ENCODE measurements around the gene LTN1.

Gene LTN1

DNA sequence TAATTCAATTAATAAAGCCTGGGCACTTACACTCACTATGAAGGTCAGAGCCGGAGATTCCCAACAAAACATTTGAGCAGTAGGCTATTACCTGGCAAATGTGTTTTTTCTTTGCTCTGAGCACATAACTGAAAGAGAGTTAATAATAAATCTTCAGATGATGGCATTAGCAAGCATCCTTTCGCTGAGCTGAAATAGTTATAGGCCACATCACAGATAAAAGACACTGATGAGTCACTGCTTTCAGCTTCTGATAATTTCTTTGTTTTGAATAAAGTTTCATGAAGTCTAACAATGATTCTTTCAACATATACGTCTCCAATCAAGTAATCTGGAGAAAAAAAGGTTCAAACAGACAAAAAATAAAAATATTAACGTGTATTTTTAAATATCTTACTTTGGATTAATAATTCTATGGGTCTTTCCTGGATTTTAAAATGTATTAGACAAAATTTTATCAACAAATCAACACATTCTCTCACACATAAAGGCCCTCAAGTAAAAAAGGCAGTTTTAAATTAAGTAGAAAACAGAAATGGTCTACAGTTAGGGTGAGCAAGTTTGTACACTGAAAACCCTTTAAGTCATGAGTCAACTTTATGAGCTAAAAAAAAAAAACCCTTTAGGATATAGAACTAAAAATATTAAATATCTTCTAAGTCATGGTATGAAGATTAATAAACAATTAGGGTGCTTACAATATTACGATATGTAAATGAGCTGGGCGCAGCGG, 33.1 kb downstream of the LTN1 start:
- Histone ChIP-seq H3K27me3 (replicated peaks in 2 of 5; ENCODE audit: control insufficient read depth in 4 of 5, insufficient read depth in 5 of 5, low read length in 4 of 5) (no peaks in the 10 kb centered on the region), H3K9me3 (ENCODE audit: control extremely low read depth in 1 of 5, control insufficient read depth in 4 of 5, insufficient read depth in 2 of 5, low read depth in 1 of 5, low read length in 4 of 5) (no peaks in the 10 kb centered on the region), H3K36me3 (ENCODE audit: control insufficient read depth in 4 of 4, insufficient read depth in 4 of 4, low read length in 3 of 4) (peaks cover 10 to 56% (median 25%) of the 10 kb centered on the region in 4 experiments), H3K4me3 (ENCODE audit: control insufficient read depth in 1 of 7, extremely low read depth in 1 of 7, insufficient read depth in 4 of 7, low read depth in 2 of 7, low read length in 6 of 7) (no peak overlapping the region), H3K4me1 (ENCODE audit: control extremely low read depth in 1 of 4, control insufficient read depth in 4 of 4, insufficient read depth in 4 of 4, low read length in 3 of 4) (peaks cover 0 to 2% (median 0%) of the 10 kb centered on the region in 4 experiments), H3K27ac (ENCODE audit: insufficient read depth in 1 of 2, low read depth in 1 of 2, low read length in 2 of 2, poor library complexity in 1 of 2, severe bottlenecking in 2 of 2) (no peak overlapping the region)
- ChIA-PET POLR2A (no interaction called here), CTCF (no interaction called here)
- DNase-seq, result no peak
- 94% methylated on average over 4 of the region's 7 CpGs for WGBS (ENCODE audit: insufficient coverage)

DNA sequence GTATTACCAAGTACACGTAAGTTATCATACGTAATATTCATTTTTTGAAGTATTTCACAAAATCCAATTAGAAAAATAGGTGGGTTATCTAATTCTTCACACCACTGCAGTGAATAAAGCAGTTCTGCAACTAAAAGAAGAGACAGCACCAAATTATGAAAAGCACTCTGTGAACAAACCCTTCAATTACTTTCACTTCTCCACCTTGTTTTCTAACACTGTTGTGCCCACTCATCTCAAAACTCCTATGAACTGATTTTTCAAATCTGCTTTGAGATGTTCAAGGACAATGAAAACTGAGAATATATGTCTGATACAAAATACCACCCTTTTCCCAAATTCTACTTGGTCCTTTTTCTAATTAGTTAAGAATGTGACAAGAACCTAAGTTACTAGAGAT, 39.4 kb downstream of the LTN1 start:
- POLR2A ChIA-PET, result interaction anchor here (0.6 kb wide), 1 partner anchor 84 kb away, joined by 3 read pairs; no protein-coding TSS in a partner anchor
- Histone ChIP-seq H3K4me3 (ENCODE audit: control insufficient read depth in 1 of 7, extremely low read depth in 1 of 7, insufficient read depth in 4 of 7, low read depth in 2 of 7, low read length in 6 of 7) (no peak overlapping the region), H3K9me3 (ENCODE audit: control extremely low read depth in 1 of 5, control insufficient read depth in 4 of 5, insufficient read depth in 2 of 5, low read depth in 1 of 5, low read length in 4 of 5) (no peaks in the 10 kb centered on the region), H3K27ac (ENCODE audit: insufficient read depth in 1 of 2, low read depth in 1 of 2, low read length in 2 of 2, poor library complexity in 1 of 2, severe bottlenecking in 2 of 2) (no peak overlapping the region), H3K4me1 (ENCODE audit: control extremely low read depth in 1 of 4, control insufficient read depth in 4 of 4, insufficient read depth in 4 of 4, low read length in 3 of 4) (no peaks in the 10 kb centered on the region), H3K36me3 (ENCODE audit: control insufficient read depth in 4 of 4, insufficient read depth in 4 of 4, low read length in 3 of 4) (peaks cover 20 to 58% (median 27%) of the 10 kb centered on the region in 4 experiments), H3K27me3 (replicated peaks in 2 of 5; ENCODE audit: control insufficient read depth in 4 of 5, insufficient read depth in 5 of 5, low read length in 4 of 5) (no peaks in the 10 kb centered on the region)
- no CpG with 5 or more reads among the region's 2 CpGs for WGBS (ENCODE audit: insufficient coverage)
- CTCF ChIA-PET, result no interaction called here
- DNase-seq, result no peak

DNA sequence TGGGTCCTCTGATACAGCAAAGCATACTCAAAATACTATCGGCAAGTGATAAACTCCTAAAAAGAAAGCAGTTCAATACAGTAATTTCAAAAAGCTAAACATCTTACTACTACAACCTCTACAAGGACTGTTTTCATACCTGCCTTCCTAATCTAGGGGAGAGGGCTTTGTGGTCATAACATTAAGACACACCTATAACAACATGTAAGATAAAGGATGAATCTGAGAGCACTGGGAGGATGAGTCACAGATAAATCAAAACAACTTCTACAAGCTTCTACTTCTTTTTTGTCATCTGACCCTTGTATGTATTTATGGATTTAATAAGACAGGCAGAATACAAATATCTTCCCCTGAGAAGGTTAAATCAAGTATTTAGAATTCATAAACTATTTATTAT, 40.0 kb downstream of the LTN1 start:
- Histone ChIP-seq H3K9me3 (ENCODE audit: control extremely low read depth in 1 of 5, control insufficient read depth in 4 of 5, insufficient read depth in 2 of 5, low read depth in 1 of 5, low read length in 4 of 5) (no peaks in the 10 kb centered on the region), H3K4me3 (ENCODE audit: control insufficient read depth in 1 of 7, extremely low read depth in 1 of 7, insufficient read depth in 4 of 7, low read depth in 2 of 7, low read length in 6 of 7) (no peak overlapping the region), H3K36me3 (ENCODE audit: control insufficient read depth in 4 of 4, insufficient read depth in 4 of 4, low read length in 3 of 4) (peaks cover 20 to 54% (median 26%) of the 10 kb centered on the region in 4 experiments), H3K27me3 (replicated peaks in 2 of 5; ENCODE audit: control insufficient read depth in 4 of 5, insufficient read depth in 5 of 5, low read length in 4 of 5) (no peaks in the 10 kb centered on the region), H3K27ac (ENCODE audit: insufficient read depth in 1 of 2, low read depth in 1 of 2, low read length in 2 of 2, poor library complexity in 1 of 2, severe bottlenecking in 2 of 2) (no peak overlapping the region), H3K4me1 (ENCODE audit: control extremely low read depth in 1 of 4, control insufficient read depth in 4 of 4, insufficient read depth in 4 of 4, low read length in 3 of 4) (no peaks in the 10 kb centered on the region)
- CTCF ChIA-PET, result interaction anchor here (1.0 kb wide), 1 partner anchor 18 kb away, joined by 5 read pairs; no protein-coding TSS in a partner anchor
- WGBS (ENCODE audit: insufficient coverage), result no CpG with 5 or more reads among the region's 1 CpG
- POLR2A ChIA-PET, result no interaction called here
- no peak for DNase-seq

DNA sequence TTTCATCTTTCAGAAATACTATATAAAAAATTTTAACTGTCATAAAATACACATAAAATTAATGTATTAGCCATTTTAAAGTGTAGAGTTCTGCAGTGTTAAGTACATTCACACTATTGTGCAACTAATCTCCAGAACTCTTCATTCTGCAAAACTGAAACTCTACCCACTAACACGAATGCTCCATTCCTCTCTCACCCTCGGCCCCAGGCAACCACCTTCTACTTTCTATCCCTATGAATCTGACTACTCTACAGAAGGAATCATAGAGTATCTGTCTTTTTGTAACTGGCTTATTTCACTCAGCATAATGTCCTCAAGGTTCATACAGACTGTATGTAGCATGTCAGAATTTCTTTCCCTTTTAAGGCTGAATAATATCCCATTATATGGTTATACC, 43.4 kb downstream of the LTN1 start:
- ChIA-PET POLR2A (no interaction called here), CTCF (no interaction called here)

DNA sequence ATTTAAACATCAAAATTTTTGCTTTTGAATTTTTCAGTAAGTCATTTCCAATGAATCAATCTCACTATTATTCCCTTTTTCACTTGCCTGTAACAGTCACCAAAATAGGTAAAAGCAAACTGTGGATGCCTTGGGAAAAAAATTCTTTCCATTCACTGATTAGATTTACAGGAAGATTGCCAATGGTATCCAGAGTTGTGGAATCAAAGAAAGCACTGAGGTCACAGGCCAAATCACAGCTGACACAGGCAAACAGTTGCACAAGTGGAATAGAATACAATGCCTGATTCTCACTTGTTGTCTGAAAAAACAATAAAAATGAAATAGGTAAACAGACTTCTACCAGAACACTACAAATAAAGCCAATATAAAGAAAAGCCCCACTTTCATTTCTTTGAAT, 48.4 kb downstream of the LTN1 start:
- ChIA-PET POLR2A (no interaction called here), CTCF (interaction anchor here (0.6 to 2.4 kb wide), 3 partner anchors 198 to 224 kb away, joined by 3 to 6 read pairs (median 3); no protein-coding TSS in a partner anchor)
- Histone ChIP-seq H3K4me1 (ENCODE audit: control extremely low read depth in 1 of 4, control insufficient read depth in 4 of 4, insufficient read depth in 4 of 4, low read length in 3 of 4) (no peaks in the 10 kb centered on the region), H3K27me3 (replicated peaks in 2 of 5; ENCODE audit: control insufficient read depth in 4 of 5, insufficient read depth in 5 of 5, low read length in 4 of 5) (no peaks in the 10 kb centered on the region), H3K4me3 (ENCODE audit: control insufficient read depth in 1 of 7, extremely low read depth in 1 of 7, insufficient read depth in 4 of 7, low read depth in 2 of 7, low read length in 6 of 7) (no peak overlapping the region), H3K36me3 (ENCODE audit: control insufficient read depth in 4 of 4, insufficient read depth in 4 of 4, low read length in 3 of 4) (peaks cover 10 to 60% (median 25%) of the 10 kb centered on the region in 4 experiments), H3K27ac (ENCODE audit: insufficient read depth in 1 of 2, low read depth in 1 of 2, low read length in 2 of 2, poor library complexity in 1 of 2, severe bottlenecking in 2 of 2) (no peak overlapping the region), H3K9me3 (ENCODE audit: control extremely low read depth in 1 of 5, control insufficient read depth in 4 of 5, insufficient read depth in 2 of 5, low read depth in 1 of 5, low read length in 4 of 5) (no peaks in the 10 kb centered on the region)
- DNase-seq, result no peak

More for the DNA sequence above, 43.4 kb downstream of the LTN1 start:
- no peak overlapping the region for H3K4me3 ChIP-seq (ENCODE audit: control insufficient read depth in 1 of 7, extremely low read depth in 1 of 7, insufficient read depth in 4 of 7, low read depth in 2 of 7, low read length in 6 of 7)
- H3K9me3 ChIP-seq (ENCODE audit: control extremely low read depth in 1 of 5, control insufficient read depth in 4 of 5, insufficient read depth in 2 of 5, low read depth in 1 of 5, low read length in 4 of 5), result no peaks in the 10 kb centered on the region
- no peak overlapping the region for H3K27ac ChIP-seq (ENCODE audit: insufficient read depth in 1 of 2, low read depth in 1 of 2, low read length in 2 of 2, poor library complexity in 1 of 2, severe bottlenecking in 2 of 2)
- no peaks in the 10 kb centered on the region for H3K4me1 ChIP-seq (ENCODE audit: control extremely low read depth in 1 of 4, control insufficient read depth in 4 of 4, insufficient read depth in 4 of 4, low read length in 3 of 4)
- no peaks in the 10 kb centered on the region for H3K27me3 ChIP-seq (replicated peaks in 2 of 5; ENCODE audit: control insufficient read depth in 4 of 5, insufficient read depth in 5 of 5, low read length in 4 of 5)
- peaks cover 21 to 64% (median 39%) of the 10 kb centered on the region in 4 experiments for H3K36me3 ChIP-seq (ENCODE audit: control insufficient read depth in 4 of 4, insufficient read depth in 4 of 4, low read length in 3 of 4)
- 86% methylated on average over 2 of the region's 2 CpGs for WGBS (ENCODE audit: insufficient coverage)
- DNase-seq, result no peak

DNA sequence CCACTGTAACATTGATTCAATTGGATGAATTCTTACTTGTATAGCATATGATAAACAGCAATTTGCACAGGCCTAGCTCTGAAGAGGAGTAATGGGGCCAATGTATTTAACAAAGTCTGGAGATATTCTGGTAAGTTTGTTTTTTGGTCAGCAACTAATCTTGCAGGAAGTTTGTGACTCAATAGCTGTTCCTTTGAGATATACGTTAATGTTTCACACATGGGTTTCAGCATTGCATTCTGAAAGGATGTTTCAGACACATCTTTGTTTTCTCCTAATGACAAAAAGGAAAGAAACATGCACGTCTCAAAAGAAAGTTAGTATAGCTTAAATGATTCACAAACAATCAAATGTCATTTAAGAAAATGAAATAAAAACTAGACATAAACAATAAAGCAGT, 49.0 kb downstream of the LTN1 start:
- peaks cover 10 to 55% (median 25%) of the 10 kb centered on the region in 4 experiments for H3K36me3 ChIP-seq (ENCODE audit: control insufficient read depth in 4 of 4, insufficient read depth in 4 of 4, low read length in 3 of 4)
- H3K4me3 ChIP-seq (ENCODE audit: control insufficient read depth in 1 of 7, extremely low read depth in 1 of 7, insufficient read depth in 4 of 7, low read depth in 2 of 7, low read length in 6 of 7), result no peak overlapping the region
- 89% methylated on average over 1 of the region's 2 CpGs for WGBS (ENCODE audit: insufficient coverage)
- DNase-seq, result no peak
- POLR2A ChIA-PET, result no interaction called here
- no peaks in the 10 kb centered on the region for H3K9me3 ChIP-seq (ENCODE audit: control extremely low read depth in 1 of 5, control insufficient read depth in 4 of 5, insufficient read depth in 2 of 5, low read depth in 1 of 5, low read length in 4 of 5)
- CTCF ChIA-PET, result interaction anchor here (0.6 to 2.4 kb wide), 3 partner anchors 197 to 223 kb away, joined by 3 to 6 read pairs (median 3); no protein-coding TSS in a partner anchor
- H3K4me1 ChIP-seq (ENCODE audit: control extremely low read depth in 1 of 4, control insufficient read depth in 4 of 4, insufficient read depth in 4 of 4, low read length in 3 of 4), result peaks cover 0 to 4% (median 2%) of the 10 kb centered on the region in 4 experiments
- no peaks in the 10 kb centered on the region for H3K27me3 ChIP-seq (replicated peaks in 2 of 5; ENCODE audit: control insufficient read depth in 4 of 5, insufficient read depth in 5 of 5, low read length in 4 of 5)
- H3K27ac ChIP-seq (ENCODE audit: insufficient read depth in 1 of 2, low read depth in 1 of 2, low read length in 2 of 2, poor library complexity in 1 of 2, severe bottlenecking in 2 of 2), result no peak overlapping the region

DNA sequence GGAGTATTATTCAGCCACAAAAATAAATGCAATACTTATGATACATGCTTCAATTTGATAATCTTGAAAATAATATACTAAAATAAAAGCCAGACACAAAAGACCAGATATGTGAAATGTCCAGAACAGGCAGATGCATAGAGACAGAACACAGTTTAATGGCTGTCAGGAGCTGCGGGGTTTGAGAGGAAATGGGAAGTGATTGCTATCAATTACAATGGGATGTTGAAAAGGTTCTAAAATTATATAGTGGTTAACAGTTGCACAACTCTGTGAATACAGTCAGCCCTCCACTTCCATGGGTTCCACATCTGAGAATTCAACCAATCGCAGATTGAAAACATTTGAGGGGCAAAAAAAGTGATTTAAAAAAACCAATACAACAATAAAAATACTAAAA, 54.0 kb downstream of the LTN1 start:
- H3K27ac ChIP-seq (ENCODE audit: insufficient read depth in 1 of 2, low read depth in 1 of 2, low read length in 2 of 2, poor library complexity in 1 of 2, severe bottlenecking in 2 of 2), result no peak overlapping the region
- CTCF ChIA-PET, result interaction anchor here (0.8 to 1.5 kb wide), 4 partner anchors 86 to 424 kb away, joined by 3 to 7 read pairs (median 4); no protein-coding TSS in a partner anchor
- DNase-seq, result no peak
- H3K27me3 ChIP-seq (replicated peaks in 2 of 5; ENCODE audit: control insufficient read depth in 4 of 5, insufficient read depth in 5 of 5, low read length in 4 of 5), result no peaks in the 10 kb centered on the region
- H3K4me1 ChIP-seq (ENCODE audit: control extremely low read depth in 1 of 4, control insufficient read depth in 4 of 4, insufficient read depth in 4 of 4, low read length in 3 of 4), result peaks cover 0 to 7% (median 2%) of the 10 kb centered on the region in 4 experiments
- no peaks in the 10 kb centered on the region for H3K9me3 ChIP-seq (ENCODE audit: control extremely low read depth in 1 of 5, control insufficient read depth in 4 of 5, insufficient read depth in 2 of 5, low read depth in 1 of 5, low read length in 4 of 5)
- peaks cover 7 to 38% (median 22%) of the 10 kb centered on the region in 4 experiments for H3K36me3 ChIP-seq (ENCODE audit: control insufficient read depth in 4 of 4, insufficient read depth in 4 of 4, low read length in 3 of 4)
- POLR2A ChIA-PET, result no interaction called here
- WGBS (ENCODE audit: insufficient coverage), result 22% methylated on average over 1 of the region's 2 CpGs
- no peak overlapping the region for H3K4me3 ChIP-seq (ENCODE audit: control insufficient read depth in 1 of 7, extremely low read depth in 1 of 7, insufficient read depth in 4 of 7, low read depth in 2 of 7, low read length in 6 of 7)

Measured in common myeloid progenitor, CD34-positive (primary cell).